GM21526 (cell line): Measurements from ENCODE around the gene INO80B.
"Not testable (repeated sequence)": the region's sequence is repeated elsewhere in the genome, so short reads cannot be mapped to it uniquely, and the experiment has no call there.

ENCODE experiments used
- ATAC-seq: cut with Tn5 transposase; IDR thresholded peaks from one replicate; pipeline ENCODE4 v1.9.1; 2021; ENCODE audit warnings: moderate library complexity; ENCODE audit not compliant: unreplicated experiment, low FRiP score

The INO80B gene

DNA sequence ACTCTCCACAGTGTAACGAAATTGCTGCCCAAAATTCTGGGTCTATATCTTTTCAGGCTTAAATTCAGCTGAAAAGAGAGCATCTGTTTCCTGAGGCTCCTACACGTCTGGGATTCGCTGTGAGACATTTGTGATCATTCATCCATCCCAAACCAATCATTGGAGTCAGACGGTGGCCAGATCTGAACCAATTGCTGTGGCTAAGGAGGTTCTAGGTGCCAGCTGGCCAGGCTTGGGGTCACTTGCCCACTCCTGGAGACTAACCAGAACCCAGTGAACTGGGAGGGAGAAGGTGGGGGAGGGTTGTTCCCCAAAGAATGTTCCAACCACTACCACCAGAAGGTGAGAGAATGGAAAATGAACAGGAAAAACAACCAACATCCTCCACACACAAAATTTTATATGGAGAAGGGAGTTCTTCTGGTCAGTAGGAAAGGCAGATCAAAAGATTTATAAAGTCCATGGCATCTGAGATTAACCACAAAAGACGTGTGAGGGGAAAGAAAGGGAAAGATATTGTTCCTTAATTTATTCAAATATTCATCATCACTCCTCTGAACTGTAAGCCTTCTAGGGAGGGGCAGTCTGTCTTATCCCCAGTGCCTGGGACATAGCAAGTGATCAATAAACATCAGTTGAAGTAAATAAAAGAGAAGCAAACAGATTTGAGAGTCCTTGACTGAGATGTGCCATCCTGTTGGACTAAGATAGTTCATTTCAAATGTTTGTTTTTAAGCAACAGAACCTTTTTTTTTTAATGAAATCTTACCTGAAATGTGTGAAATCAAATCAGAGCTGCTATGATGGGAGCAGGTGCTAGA is 10.2 kb upstream of the INO80B start:
- no peak for ATAC-seq

DNA sequence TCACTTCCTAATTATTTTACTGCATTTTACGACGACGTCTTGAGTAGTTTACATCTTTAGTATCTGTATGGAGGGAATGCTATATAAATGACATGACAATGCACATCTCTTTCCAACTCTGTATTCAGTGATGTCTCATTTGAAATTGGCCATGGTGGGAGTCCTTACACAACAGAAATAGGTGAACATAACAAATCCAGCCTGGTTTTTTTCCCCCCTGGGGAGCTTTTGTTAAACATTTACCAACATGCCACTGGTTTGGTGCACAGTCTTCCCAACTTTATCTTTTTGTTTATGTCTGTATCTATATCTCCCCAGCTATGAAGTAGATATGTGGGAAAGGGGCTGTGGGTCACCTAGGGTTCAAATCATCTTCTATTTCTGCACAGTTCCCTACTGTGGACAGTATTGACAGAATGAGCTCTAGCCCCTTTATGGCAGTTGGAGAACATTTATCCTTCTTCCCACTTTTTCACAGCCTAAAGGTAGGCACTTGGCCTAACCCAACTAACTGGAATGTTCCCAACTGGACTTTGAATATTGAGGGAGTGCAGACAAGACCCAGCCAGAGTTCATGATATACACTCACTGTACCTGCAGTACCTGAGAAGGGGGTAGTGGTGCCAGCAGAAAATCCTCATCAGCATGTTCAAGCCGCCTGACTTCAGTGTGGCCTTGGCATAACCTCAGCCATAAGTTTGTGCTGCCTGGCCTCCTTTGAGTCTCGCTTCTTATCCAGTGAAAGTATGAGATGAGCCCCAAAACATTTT is 7.5 kb upstream of the INO80B start:
- ATAC-seq: no peak

DNA sequence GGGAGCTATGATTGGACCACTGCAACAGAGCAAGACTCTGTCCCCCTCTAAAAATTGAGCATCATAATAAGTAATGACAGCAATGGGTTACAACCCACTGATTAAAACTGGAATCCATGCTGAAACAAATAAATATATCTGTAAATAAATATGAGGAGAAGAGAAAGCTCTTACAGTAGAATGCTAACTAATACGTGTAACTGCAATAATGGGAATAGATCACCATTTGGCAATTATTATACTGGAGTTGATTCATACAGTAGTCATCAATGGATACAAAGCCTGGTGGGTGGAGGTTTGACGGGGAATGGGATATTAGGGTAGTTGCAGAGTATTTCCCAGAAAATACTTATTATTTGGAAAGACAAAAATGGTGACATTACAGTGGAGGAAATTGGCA is 6.1 kb upstream of the INO80B start:
- no peak for ATAC-seq

DNA sequence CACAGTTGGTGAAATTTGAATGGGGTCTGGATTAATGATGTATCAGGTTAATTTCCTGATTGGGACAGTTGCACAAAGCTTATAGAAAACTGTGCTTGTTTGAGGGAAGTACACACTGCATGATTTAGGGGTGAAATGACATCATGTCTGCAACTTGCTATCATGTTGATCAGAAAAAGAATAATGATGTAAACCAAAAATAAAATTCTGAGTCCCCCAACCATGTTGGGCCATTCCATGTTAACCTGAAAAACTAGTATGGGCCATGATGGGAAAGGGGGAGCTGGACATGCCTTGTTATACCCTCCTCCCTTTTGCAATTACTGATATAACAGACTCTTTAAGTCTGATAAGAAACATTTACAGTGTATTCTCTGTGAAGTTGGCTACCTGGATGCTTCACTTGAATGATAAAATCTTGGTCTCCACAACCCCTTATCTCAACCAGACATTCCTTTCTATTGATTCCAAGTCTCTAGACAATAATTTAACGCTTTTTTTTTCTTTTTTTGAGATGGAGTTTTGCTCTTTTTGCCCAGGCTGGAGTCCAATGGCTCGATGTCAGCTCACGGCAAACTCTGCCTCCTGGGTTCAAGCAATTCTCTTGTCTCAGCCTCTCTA is 4.2 kb upstream of the INO80B start:
- ATAC-seq: no peak

DNA sequence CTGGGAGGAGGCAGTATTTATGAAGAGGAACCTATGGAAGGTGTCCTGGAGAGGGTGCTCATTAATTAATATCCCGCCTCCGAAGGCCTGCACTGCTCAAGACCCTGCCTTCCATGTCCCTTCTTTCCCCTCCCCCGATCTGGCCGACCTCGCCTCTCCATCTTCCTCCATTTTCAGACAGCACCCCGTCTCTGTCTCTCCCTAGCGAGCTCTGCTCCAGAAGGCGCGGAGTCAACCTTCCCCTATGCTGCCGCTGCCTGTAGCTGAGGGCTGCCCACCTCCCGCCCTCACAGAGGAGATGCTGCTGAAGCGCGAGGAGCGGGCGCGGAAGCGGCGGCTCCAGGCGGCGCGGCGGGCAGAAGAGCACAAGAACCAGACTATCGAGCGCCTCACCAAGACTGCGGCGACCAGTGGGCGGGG is 2.3 kb downstream of the INO80B start:
- ATAC-seq: no peak

DNA sequence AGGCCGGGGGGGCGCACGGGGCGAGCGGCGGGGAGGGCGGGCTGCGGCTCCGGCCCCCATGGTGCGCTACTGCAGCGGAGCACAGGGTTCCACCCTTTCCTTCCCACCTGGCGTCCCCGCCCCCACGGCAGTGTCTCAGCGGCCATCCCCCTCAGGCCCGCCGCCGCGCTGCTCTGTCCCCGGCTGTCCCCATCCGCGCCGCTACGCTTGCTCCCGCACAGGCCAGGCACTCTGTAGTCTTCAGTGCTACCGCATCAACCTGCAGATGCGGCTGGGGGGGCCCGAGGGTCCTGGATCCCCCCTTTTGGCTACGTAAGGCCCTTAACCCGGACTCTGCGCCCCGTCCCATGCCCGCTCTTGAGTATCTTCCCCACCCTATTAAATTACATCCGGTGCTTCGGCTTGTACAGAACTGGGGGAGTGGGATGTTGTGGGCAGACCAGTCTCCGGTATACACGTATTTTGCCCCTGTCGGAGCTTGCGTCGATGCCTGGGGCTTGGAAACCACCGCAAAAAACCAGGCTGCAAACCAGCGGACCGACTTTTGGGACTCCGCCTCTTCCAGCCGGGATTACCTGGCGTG is 2.8 kb downstream of the INO80B start:
- peak; percentile 34 for ATAC-seq

DNA sequence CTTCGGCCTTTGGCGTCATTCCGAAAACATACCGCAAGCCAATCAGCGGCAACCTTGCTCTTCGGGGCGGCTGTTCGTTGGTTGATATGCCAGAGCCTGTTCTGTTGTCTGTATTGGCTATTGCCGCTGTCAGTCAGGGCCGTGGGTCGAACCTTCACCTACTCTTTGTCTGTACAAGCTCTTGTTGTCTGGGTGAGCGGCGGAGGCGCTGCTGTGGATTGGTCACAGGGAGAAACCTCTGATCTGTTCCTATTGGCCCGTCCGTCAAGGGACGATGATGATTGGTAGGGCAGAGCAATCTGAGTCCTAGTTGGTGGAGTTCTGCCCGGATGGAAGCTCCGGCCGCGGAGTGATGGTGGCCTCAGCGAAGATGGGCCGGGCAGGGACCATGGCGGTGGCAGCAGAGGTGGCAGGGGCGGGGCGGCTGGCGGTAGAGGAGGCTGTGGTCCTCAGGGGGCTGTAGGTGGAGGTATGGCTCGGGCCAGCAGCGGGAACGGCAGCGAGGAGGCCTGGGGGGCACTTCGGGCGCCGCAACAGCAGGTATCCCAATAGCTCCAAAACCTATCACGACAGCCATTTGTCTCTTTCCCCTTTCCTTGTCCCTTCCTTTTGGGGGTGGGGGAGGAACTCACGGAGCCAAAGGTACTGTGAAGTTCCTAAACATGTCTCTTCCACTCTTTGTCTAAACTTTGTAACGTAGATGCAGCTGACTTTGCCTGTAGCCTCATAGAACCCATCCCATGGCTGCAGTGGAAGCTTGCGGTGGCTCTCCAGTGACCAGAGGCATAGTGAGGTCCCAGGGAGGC is 3.4 kb downstream of the INO80B start, which contains the start of gene WBP1:
TSS of gene WBP1 (plus strand) at position 307 of the 806 bp plus-strand sequence. CDS start at position 472, 165 bp downstream.
- ATAC-seq: peak; percentile 78

DNA sequence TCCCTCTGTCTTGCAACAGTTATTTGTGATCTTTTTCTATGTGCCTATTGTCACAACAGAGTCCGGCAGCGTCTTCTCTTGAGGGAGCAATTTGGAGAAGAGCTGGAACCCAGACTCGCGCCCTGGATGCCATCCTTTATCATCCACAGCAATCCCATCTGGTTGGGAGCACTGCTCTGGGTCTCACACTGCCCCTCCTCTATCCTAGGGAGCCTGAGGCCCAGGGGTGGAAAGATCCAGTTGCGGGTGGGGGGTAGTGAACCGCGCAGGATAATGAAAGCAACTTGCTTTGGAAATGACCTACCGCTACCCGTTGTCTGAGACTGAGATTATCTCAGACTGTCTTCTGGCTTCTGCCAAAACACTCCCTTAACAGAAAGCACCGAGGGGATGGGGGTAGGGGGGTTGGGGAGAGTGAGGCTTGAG is 4.1 kb downstream of the INO80B start:
- ATAC-seq: no peak

DNA sequence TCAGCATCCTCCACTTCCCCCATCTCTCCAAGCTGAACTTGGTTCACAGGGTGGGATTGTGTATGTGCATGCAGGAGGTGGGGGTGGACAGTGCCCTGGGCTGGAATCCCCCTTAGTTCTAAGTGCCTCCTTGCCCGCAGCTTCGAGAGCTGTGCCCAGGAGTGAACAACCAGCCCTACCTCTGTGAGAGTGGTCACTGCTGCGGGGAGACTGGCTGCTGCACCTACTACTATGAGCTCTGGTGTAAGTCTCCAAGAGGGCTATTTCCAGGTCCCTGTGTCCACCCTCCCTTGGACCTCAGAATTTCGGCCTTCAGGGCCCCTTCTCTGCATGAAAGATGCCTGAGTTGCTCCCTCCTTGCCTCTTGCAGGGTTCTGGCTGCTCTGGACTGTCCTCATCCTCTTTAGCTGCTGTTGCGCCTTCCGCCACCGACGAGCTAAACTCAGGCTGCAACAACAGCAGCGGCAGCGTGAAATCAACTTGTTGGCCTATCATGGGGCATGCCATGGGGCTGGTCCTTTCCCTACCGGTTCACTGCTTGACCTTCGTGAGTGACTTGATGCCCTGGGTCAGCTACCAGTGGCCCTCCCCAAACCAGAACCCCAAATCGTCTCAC is 4.7 kb downstream of the INO80B start:
- not testable (repeated sequence) for ATAC-seq

DNA sequence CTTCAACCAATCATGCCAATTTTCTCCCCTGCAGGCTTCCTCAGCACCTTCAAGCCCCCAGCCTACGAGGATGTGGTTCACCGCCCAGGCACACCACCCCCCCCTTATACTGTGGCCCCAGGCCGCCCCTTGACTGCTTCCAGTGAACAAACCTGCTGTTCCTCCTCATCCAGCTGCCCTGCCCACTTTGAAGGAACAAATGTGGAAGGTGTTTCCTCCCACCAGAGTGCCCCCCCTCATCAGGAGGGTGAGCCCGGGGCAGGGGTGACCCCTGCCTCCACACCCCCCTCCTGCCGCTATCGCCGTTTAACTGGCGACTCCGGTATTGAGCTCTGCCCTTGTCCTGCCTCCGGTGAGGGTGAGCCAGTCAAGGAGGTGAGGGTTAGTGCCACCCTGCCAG is 5.3 kb downstream of the INO80B start:
- not testable (repeated sequence) for ATAC-seq

DNA sequence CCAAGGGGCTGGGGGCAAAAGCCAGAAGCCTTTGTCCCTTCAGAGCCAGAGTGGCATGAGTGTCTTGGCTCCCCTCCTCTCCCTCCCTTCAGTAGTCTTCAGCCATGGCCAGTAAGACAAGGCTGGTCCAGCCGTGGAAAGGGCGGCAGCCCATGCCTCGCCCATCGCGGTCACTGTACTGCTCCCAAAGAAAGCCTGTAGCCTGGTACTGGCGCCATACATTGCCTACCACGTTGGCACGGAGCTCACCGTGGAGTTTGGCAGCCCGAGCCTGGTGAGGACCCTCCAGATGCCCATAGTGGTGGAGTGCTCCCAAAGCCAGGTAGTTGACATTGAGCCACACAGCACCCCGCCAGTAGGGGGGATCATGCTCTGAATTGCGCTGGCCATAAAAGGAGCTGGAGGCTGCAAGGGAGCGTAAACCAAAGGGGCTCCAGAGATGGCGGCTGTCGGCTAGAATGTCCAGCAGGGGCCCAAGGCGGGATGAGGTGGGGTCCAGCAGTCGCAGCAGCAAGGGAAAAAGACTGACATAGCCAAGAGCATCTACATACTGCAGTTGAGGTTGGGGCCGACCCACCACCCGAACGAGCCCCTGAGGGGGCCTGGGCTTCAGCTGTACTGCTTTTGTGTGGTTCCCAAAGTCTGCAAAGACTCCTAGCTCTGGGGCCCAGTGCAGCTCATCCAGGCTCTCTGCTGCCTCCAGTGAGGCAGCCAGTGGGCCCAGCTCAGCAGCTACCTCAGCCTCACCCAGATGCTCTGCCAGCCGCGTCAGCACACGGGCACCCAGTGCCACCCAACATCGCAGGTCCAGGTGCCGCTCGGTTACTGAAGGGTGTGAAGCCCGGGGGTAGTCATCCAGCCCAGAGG is 6.5 kb downstream of the INO80B start:
- ATAC-seq: no peak

DNA sequence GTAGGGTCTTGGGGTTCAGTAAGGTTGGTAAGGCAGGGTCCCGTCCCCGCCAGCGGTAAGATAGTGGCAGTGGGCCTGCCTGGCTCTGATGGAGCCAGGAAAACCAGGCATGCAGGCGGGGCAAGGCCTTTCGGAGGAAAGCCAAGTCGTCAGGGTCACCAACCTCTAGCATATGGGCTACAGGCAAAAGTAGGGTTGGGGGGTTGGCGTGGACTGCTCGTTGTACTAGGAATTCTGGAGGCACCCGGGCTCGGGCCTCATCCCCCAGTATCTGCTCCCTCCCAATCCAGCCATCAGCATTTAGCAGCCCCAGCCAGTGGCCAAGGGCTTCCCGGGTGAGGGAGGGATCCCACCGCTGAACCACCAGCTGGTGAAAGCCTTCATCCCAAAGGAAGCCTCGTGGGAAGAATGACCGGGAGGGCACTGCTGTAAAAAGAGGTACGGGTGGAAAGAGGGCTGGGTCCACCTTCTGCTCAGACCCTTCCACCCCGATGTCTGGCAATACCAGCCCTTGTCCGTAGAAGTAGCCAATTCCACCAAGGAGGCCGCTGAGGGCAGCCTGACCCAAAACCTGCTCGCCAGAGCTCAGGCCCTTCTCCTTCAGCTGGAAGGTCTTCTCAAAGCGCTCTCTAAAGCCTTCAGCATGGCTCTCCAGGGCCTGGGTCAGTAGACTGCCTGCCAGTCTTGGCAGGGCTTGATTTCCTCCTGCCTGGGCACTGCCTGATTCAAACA is 7.3 kb downstream of the INO80B start:
- no peak for ATAC-seq

DNA sequence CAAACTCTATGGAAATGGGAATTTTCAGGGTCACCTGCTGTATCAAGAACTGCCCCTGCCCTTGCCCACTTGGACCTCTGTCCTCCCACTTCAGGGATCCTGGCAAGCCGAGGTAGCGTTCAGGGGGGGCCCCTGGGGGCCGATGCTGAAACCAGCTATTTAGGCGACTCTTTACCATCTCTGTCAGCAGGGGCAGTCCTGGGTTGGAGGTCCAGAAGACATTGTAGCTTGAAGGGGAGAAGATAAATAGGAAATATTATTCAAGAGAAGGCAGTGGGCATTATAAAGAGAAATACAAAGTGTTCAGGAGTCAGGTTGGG is 7.9 kb downstream of the INO80B start:
- ATAC-seq: no peak

DNA sequence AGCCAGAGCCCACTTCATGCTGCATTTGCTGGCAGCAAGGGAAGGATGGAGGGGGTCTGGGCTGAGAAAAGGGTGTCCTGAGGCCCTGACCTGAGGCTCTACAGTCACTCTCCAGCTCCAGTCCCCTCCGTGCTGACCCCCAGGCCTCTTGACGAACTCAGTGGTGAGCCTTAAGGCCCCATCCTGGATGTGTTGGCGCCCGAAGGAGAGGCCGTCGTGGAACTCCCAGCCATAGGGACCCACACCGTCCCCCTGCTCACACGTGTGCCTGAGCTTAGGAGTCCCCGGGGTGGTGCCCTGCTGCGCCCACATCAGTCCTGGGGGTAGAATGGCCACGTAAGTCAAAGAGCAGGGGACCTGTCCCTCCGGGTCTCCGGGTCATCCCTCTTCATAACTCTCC is 9.5 kb downstream of the INO80B start:
- no peak for ATAC-seq

DNA sequence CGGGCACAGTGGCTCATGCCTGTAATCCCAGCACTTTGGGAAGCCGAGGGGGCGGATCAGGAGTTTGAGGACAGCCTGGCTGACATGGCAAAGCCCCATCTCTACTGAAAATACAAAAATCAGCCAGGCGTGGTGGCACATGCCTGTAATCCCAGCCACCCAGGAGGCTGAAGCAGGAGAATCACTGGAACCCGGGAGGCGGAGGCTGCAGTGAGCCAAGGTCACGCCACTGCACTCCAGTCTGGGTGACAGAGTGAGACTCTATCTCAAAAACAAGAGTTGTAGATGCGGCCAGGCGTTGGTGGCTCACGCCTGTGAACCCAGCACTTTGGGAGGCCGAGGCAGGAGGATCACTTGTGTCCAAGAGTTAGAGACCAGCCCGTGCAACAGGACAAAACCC is 15.9 kb downstream of the INO80B start:
- ATAC-seq: not testable (repeated sequence)

DNA sequence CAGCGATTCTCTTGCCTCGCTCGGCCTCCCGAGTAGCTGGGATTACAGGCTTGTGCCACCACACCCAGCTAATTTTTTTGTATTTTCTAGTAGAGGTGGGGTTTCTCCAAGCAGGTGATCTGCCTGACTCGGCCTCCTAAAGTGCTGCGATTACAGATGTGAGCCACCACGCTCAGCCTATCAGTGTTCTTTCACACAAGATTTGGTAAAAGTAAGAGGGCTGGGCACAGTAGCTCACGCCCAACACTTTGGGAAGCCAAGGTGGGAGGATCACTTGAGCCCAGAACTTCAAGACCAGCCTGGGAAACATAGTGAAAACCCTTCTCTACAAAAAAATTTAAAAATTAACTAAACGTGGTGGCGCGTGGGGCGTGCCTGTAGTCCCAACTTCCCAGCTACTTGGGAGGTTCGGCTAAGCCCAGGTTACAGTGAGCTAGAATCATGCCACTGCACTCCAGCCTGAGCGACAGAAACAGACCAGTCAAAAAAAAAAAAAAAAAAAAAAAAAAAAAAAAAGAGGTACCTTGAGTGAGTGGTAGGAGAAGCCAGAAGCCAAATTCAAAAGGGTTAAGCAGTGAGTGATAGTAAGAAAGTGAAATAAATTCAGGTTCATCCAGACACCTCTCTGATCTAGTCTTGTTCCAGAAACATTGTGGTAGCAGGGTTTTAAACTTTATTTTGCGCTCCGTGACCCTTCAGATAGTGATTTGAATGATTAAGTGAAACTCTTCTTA is 16.6 kb downstream of the INO80B start:
- no peak for ATAC-seq

DNA sequence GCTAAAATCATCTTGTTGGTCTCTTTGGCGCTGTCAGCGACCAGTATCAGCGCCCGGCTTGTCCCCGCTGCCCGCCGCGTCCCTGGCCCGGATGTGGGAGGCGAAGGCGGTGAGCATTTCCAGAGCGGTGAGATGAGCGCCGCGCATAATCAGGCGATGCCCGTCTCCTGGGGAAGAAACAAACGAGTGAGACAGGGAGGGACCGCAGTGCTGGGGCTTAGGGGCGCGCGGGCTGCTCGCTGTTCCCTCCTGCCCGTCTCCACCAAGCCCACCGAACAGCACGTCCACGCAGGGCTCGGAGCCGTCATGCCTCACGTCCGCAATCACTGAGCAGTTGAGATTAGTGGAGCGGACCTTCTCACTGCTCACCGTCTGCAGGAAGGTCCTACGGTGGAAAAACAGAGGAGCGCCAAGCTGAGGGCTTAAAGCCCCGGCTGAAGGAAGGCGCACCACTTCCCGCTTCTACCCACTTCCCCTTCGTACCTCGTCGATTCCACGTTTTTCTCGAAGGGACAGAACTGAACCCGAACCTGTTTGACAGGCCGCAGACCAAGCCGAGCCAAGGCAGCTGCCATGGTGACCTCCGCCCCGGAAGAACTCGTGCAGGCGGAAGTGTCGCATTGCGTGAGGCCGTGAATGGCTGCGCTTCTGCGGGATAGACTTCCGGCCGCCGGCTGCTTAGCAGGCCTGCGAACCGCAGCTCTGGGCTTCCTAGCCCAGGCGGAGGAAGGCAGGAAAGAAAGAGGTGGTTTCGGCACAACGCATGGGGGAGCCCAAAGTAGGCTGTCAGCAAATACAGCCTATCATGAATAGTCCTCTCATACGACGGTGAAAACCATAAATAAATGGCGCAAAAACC is 17.4 kb downstream of the INO80B start, which contains the start of gene MRPL53:
TSS of gene MRPL53 (minus strand) at position 595 of the 859 bp plus-strand sequence. CDS start at position 575, 20 bp downstream.
- peak; percentile 70 for ATAC-seq
